ENCODE data around the gene ANKAR. TPM values are rescaled to one million over a fixed set of nuclear protein-coding genes. Genes with fewer than 3 reads are reported as not detected.

ANKAR gene
- total and polyA plus RNA-seq, 11 donors: 0.75 to 10.1 (median 6.4) TPM

DNA sequence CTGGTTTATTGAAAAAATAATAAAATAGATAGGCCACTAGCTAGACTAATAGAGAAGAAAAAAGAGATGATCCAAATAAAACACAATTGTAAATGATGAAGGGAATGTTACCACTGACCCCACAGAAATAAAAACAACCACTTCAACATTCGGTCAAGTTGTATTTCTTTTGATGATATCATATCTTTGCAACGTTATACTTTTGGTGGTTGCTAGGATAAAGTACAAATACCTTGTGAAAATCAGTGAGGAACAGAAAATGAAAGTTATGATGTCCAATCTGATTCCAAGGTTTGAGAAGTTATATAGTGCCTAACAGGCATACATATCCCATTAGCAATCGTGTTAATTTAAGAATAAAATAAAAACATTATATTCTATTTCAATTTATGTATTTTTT is 19.8 kb upstream of the ANKAR start:
- Histone ChIP-seq H3K4me1 (peaks cover 0 to 23% (median 0%) of the 10 kb centered on the region in 12 donors), H3K27ac (no peak overlapping the region), H3K36me3 (no peaks in the 10 kb centered on the region), H3K27me3 (no peaks in the 10 kb centered on the region), H3K4me3 (no peak overlapping the region), H3K9me3 (no peaks in the 10 kb centered on the region)
- intact Hi-C loops (cut with DNase I): no loop called here
- ATAC-seq (no peak), DNase-seq (no peak)
- TF ChIP-seq, protein P1, sequence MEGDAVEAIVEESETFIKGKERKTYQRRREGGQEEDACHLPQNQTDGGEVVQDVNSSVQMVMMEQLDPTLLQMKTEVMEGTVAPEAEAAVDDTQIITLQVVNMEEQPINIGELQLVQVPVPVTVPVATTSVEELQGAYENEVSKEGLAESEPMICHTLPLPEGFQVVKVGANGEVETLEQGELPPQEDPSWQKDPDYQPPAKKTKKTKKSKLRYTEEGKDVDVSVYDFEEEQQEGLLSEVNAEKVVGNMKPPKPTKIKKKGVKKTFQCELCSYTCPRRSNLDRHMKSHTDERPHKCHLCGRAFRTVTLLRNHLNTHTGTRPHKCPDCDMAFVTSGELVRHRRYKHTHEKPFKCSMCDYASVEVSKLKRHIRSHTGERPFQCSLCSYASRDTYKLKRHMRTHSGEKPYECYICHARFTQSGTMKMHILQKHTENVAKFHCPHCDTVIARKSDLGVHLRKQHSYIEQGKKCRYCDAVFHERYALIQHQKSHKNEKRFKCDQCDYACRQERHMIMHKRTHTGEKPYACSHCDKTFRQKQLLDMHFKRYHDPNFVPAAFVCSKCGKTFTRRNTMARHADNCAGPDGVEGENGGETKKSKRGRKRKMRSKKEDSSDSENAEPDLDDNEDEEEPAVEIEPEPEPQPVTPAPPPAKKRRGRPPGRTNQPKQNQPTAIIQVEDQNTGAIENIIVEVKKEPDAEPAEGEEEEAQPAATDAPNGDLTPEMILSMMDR (IDR thresholded peaks at IDR 0.05): no peak
- no peak for TF ChIP-seq POLR2A (IDR thresholded peaks at IDR 0.05)
- 53 to 66% (median 62%) methylated on average over 3 of the region's 3 CpGs for WGBS, 4 donors

DNA sequence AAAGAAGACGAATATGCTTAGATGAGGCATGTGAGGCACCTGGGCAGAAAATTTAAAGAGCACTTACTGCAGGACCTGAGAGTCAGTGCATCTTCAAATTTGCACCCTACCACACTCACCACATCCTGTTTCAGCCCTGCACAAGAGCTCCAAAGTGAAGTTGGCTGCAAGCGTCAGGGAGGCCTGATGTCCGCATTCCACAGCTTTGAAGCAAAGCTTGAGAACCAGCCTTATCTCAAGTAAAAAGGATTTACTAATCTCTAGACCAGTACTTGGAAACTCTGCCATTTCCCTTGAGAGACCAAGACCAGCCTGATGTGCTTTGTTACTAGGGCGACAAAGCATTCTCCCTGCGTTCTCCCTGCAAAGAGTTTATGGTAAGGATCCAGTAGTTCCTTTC is 16.6 kb upstream of the ANKAR start:
- TF ChIP-seq, protein P1 (IDR thresholded peaks at IDR 0.05): no peak
- no peak for TF ChIP-seq POLR2A (IDR thresholded peaks at IDR 0.05)
- H3K36me3 ChIP-seq: no peaks in the 10 kb centered on the region
- WGBS, 4 donors: 46 to 64% (median 52%) methylated on average over 5 of the region's 5 CpGs
- H3K4me1 ChIP-seq: peaks cover 0 to 33% (median 10%) of the 10 kb centered on the region in 12 donors
- H3K4me3 ChIP-seq: no peak overlapping the region
- DNase-seq (peak in 4 of 5 donors; percentile 20 to 38 (median 36)), ATAC-seq (peak in 1 of 4 donors; percentile 1)
- H3K9me3 ChIP-seq: no peaks in the 10 kb centered on the region
- peak overlapping the region in 6 of 12 donors; percentile 6 to 76 (median 38) for H3K27ac ChIP-seq
- no peaks in the 10 kb centered on the region for H3K27me3 ChIP-seq
- intact Hi-C loops (cut with DNase I): no loop called here

DNA sequence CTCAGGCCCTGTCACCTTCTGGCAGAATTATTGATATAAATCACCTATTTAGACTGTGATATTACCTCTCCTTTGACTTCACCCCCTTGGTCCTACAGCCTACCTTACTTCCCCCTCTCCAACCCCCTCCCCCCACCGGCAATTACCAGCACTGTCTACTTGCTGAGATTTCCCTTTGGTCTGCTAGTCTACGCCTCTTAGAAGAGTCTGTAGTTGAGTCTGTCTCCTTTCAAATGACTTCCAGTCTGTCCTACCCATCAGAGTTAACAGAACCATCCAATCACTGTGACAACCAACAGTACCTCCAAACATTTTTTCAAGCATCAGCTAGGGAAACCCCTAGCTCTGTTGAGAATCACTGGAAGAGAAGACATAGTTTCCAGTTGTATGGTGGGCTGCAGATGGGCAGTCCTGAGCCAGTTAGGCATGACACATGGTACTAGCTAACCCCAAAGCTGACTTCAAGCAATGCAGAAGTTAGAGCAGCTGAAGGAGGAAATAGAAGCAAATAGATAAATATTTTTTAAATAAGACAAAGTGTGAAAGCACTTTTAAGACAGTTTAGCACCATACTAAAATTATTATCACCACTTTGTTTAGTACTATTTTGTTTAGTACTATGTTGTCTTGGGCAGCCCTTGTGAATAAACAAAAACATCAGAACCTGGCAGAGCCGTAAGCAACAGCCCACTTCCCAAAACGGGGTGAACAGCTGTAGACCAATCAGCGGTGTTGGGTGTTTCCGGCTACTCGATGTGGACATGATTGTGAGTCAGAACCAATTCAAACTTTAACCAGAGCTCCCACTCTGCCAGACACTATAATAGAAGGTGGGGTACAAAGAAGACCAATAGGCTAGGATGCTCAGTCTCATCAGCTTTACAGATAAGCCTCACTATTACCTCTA is 15.9 kb upstream of the ANKAR start:
- TF ChIP-seq POLR2A (IDR thresholded peaks at IDR 0.05): no peak
- TF ChIP-seq, protein P1 (IDR thresholded peaks at IDR 0.05): no peak

GRCh38 chr2:189659734-189660133 is 14.7 kb upstream of the ANKAR start:
- no peak overlapping the region for H3K4me3 ChIP-seq
- DNase-seq: no peak
- TF ChIP-seq, protein P1 (IDR thresholded peaks at IDR 0.05): no peak
- no peak for TF ChIP-seq POLR2A (IDR thresholded peaks at IDR 0.05)
- WGBS, 4 donors: 67 to 73% (median 70%) methylated on average over 2 of the region's 2 CpGs
- H3K36me3 ChIP-seq: peaks cover 0 to 11% (median 0%) of the 10 kb centered on the region in 9 donors
- intact Hi-C loops (cut with DNase I): loop anchor here in 8 of 10 donors (2.0 to 10.0 kb wide), 6 partner anchors 38 to 123 kb away; partner anchors contain the start of genes OSGEPL1 (in 3 of the 8), ORMDL1 (in 1 of the 8) and PMS1 (in 1 of the 8)
- H3K4me1 ChIP-seq: peaks cover 0 to 52% (median 22%) of the 10 kb centered on the region in 12 donors
- H3K27me3 ChIP-seq: no peaks in the 10 kb centered on the region
- no peak for ATAC-seq
- H3K9me3 ChIP-seq: no peaks in the 10 kb centered on the region
- no peak overlapping the region for H3K27ac ChIP-seq

More for the DNA sequence above, 15.9 kb upstream of the ANKAR start:
- peaks cover 0 to 40% (median 17%) of the 10 kb centered on the region in 12 donors for H3K4me1 ChIP-seq
- peak overlapping the region in 6 of 12 donors; percentile 6 to 76 (median 38) for H3K27ac ChIP-seq
- peak in 1 of 5 donors; percentile 29 for DNase-seq
- WGBS, 4 donors: 64 to 69% (median 66%) methylated on average over 7 of the region's 7 CpGs
- intact Hi-C loops (cut with DNase I): no loop called here
- no peaks in the 10 kb centered on the region for H3K27me3 ChIP-seq
- H3K4me3 ChIP-seq: no peak overlapping the region
- H3K9me3 ChIP-seq: no peaks in the 10 kb centered on the region
- peaks cover 0 to under 1% (median 0%) of the 10 kb centered on the region in 9 donors for H3K36me3 ChIP-seq
- no peak for ATAC-seq
